SW480 (cell line): ENCODE data around the gene NOC3L.
"Not testable (repeated sequence)": the region's sequence is repeated elsewhere in the genome, so short reads cannot be mapped to it uniquely, and the experiment has no call there.

ENCODE experiments used
- DNase-seq: peaks from one replicate; pipeline ENCODE4 v3.0.0-alpha.2; 2016; ENCODE audit warnings: low spot score

The NOC3L gene

DNA sequence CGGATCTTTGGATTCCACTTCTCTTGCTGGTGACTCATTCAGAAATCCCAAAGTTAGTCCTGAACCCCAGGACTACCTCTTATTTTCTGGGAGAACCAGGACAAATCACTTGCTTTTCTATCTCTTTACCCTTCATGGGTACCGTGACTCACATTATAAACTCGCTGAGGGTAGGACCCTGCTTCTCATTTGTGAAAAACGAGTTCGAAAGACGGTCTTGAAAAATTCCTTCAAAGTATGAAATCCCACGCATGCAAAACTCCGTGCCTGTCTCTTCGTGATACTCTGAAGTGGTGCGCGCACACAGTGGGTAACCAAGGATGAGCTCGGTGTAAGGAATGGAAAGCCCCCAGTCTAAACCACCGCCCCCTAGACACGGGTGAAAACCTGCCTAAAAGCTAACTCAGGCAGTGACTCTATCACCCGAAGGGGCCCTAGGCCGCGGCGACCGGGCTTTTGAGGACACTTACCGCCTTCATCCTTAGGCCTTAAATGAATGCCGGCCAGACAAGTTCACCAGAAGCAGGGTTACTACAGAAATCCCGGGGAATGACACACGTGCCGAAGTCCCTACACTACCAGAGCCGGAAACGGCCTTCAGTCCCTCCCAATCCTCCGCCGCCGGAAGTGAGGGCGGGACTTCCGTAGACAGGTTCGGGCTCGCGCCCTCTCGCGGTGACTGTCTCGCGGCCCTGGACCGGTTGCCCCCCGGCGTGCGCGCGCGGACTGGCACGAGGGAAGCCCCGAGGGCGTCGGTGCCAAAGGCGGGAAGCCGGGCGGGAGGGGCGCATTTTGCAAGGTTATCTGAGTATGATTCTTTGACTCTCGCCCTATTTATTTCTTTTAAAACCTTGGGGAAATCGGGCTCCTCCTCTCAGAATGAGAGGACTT is at the start of gene NOC3L:
Gene NOC3L (minus strand): TSS at position 580 of the 891 bp plus-strand sequence. CDS start 101 bp downstream, at position 479.
- DNase-seq: peak; percentile 93

DNA sequence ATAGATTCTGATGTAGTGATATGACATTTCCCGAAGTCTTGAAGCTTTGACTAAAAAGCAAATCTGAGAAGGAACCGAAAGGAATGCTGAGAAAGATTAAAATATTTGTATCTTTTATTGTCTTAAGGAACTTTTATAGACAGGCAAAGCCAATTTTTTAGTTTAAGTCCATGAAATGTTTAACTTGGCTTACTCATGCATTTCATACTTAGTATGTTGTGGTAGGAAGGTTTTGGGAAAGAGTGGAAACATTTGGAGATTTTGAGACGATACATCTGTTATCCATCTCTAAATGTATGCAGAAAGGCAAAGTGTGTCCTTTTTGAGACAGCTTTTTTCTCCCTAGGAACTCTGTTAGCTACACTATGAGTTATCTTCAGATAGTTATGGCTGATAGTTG is 49.7 kb upstream of the NOC3L start:
- DNase-seq: no peak

- no peak for DNase-seq
Measured at GRCh38 chr10:94411304-94411703, 48.6 kb upstream of the NOC3L start.

DNA sequence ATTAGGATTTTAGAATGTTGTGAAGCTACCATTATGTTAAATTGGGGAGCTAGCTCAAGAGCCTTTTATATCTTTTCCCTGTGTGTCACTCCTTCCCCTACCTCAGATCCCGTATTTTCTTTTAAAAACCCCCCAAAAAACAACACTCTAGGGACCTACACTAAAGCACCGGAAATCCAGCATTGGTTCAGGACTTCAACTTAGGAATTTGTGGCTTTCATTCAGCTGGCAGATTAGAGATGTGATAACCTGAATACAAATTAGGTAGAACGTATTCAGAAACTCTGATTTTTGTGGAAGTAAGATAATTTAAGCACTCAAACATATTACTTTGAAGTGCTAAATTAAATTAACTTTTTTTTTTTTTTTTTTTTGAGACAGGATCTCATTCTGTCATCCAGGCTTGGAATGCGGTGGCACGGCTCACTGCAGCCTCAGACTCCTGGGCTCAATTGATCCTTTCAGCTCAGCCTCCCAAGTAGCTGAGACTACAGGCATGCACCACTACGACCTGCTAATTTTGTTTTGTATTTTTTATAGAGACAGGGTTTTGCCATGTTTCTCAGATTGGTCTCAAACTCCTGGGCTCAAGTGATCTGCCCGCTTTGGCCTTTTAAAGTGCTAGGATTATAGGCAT is 46.4 kb upstream of the NOC3L start:
- no peak for DNase-seq

GRCh38 chr10:94407668-94408067 is 44.9 kb upstream of the NOC3L start:
- no peak for DNase-seq

DNA sequence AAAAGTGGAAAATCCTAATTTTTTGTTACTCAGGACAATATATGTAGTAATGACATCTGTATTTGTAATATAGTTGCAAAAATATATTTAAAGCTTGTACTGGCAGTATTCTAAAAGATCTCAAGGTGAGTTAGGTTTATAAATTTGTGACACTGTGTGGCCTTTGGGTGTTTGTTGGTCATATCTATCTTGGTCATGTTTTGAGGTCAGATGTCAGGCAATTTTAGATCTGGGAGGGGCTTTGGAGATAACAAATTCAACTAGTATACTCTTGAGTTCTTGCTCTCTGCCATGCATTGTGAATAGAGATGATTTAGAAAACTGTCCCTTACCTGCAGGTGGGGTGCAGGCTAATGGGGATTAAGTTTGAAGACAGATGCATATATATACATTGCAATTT is 42.7 kb upstream of the NOC3L start:
- DNase-seq: no peak

GRCh38 chr10:94403380-94404213 is 40.9 kb upstream of the NOC3L start:
- DNase-seq: peak; percentile 92

DNA sequence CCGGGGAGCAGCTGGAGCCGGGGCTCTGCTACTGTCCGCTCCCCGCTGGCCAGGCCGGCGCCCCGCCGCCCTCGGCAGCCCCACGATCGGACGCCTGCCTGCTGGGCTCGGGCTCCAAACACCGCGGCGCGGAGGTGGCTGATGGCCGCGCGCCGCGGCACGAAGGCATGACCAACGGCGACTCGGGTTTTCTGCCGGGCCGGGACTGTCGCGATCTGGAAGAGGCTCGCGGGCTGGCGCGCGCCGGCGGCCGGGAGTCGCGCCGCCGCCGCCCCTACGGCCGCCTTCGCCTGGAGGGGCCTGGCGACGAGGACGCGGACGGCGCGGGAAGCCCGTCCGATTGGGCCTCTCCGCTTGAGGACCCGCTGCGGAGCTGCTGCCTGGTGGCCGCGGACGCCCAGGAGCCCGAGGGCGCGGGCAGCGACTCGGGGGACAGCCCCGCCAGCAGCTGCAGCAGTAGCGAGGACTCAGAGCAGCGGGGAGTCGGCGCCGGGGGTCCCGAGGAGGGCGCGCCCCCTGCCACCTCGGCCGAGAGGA is 40.2 kb upstream of the NOC3L start:
- peak; percentile 48 for DNase-seq

- peak; percentile 94 for DNase-seq
Measured at GRCh38 chr10:94402204-94402842, 39.6 kb upstream of the NOC3L start, which contains the start of gene TBC1D12. TBC1D12 (plus strand) TSS chr10:94402541; CDS start chr10:94402614, 73 bp downstream.

- no peak for DNase-seq
Measured at GRCh38 chr10:94398762-94399161, 36.0 kb upstream of the NOC3L start.

DNA sequence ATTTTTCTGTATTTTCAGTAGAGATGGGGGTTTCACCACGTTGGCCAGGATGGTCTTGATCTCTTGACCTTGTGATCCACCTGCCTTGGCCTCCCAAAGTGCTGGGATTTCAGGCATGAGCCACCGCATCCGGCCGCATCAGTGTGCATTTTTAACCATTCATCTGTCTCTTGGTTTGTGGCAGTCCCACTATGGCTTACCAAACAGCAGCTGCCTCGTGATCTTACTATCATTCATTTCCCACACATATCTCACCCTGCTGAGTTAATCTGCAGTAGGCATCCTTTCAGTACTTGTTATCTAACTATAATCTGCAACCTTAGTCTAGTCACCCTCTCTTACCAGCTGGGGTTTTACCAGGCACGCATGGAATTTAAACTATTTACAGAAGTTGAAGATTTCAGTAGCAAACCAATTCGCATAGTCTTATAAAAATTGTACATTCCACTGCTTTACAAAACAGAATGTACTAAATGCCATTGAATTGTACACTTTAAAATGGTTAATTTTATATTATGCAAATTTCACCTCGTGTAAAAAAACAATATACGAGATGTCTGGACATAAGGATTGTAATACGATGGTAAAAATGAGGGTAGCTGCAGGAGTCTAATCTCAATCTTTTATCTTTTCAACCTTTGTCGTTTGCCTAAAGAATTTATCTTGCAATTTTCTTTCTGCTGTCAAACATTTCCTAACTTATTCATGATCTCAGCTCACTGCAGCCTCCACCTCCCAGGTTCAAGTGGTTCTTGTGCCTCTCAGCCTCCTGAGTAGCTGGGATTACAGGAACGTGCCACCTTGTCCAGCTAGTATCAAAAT is 35.0 kb upstream of the NOC3L start:
- DNase-seq: no peak

GRCh38 chr10:94392117-94392516 is 29.4 kb upstream of the NOC3L start:
- DNase-seq: not testable (repeated sequence)

DNA sequence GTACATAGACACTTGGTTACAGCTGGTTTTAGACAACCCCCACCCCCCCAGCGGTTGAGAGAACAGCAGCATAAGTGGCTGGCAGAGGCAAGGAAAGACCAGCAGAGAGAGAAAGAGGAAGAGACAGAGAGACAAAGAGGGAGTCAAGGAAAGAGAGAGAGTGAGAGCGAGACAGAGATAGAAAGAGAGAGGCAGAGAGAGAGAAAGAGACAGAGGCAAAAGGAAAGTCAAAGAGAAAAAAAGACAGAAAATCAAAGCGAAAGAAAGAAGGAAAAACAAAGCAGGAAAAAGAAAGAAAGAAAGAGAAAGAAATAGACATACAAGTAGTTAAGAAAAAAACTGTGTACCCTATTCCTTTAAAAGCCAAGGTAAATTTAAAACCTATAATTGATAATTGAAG is 23.0 kb upstream of the NOC3L start:
- not testable (repeated sequence) for DNase-seq

- DNase-seq: no peak
Measured at GRCh38 chr10:94383530-94383929, 20.8 kb upstream of the NOC3L start.

GRCh38 chr10:94376865-94377264 is 14.1 kb upstream of the NOC3L start:
- no peak for DNase-seq

DNA sequence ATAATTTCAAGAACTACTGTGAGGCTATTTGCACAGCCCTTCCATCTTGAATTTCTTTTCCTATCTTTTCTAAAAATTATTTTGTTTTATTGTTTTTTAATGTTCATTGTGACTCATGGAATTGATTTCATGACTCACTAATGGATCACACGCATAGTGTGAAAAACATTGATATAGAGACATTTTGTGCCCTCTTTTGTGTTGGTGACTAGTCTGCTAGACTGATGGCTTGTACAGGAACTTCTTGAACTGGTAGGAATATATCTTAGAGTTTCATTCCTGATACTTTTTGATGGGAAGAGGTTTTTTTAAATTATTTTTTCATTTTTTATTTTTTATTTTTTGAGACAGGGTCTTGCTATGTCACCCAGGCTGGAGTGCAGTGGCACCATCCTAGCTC is 12.6 kb upstream of the NOC3L start:
- DNase-seq: no peak

DNA sequence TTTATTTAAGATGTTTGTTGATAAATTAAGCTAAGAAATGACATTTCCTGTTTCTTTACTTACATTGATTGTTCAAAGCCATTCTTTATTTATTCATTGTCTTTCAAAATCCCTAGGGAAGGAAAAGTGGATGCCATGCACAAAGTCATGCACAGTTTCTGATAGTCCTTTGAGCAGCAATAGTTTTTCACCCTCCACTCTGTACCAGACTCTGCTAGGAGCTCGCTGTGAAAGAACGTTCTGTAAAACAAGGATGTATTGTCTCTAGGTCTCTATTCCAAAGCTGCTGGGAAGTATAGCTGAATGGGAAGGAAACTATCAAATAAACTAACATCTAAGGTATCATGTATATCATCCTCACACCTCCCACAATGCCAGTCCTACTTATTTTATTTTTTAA is 7.8 kb upstream of the NOC3L start:
- DNase-seq: no peak

DNA sequence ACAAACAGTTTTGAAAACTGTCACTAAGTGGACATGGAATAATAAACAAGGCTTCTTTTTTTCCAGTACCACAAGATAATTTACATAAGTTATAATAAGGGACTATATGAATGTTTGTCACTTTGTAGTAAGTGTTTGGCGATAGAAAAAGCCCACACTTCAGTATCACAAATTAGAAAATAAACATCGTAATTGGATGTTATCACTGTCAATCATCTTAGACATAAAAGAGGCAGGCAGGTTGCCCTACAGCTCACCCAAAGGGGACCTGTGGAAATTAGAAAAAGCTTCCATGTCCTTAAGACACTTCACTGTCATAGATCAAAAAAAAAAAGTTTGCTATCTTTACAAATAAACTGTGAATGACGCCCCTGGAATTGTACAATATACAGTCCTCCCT is 3.6 kb upstream of the NOC3L start:
- no peak for DNase-seq

DNA sequence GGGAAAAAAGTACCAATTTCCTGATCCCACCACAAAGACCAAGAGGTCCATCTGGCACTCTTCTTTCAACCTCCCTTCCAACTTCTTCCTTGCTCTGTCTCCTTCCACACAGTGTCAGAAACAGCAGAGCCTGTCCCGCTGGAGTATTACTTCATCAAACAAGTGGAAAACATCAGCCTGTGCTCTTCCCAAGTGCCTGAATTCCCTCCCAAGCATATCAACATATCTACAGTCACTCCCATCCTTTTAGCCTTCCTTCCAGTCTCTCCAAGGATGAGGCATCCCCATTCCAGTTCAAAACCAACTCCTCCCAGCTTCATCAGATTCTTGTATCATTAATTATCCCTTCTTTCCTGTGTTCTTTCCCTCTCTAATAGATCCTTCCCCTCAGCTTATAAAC is 1.7 kb upstream of the NOC3L start:
- no peak for DNase-seq

DNA sequence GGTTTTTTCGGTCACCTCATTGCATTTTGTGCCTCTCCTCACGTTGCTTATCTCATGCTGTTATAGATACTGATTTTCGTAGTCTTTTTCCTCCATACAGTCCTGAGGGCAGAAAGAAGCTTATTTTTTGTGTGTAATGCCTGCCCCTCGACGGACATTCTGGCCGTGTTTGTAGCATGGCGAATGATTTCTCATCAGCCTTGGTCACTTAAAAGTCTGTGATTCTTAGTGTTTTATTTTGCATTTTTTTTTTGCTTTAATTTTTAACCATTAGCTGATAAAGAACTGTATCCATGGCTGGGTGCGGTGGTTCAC is 469 bp upstream of the NOC3L start:
- no peak for DNase-seq
